RWPE1 (cell line): Measurements from ENCODE around the gene ARID4A.
A peak's percentile ranks its signal among the peaks of the same experiment; 100 is the strongest.

Source experiments
- CTCF ChIA-PET: fragments of 350-600 bp; sonication (Branson Sonifier 250); formaldehyde crosslinking; extraction: SDS; loops from one replicate; lab custom pipeline; 2021; lab: Yijun Ruan, JAX
- POLR2A ChIA-PET: fragments of 400-600 bp; formaldehyde crosslinking; extraction: SDS; loops from one replicate; lab custom pipeline; 2020; ENCODE audit warnings: antibody characterized with exemption; ENCODE audit not compliant: low non-redundant PET; lab: Yijun Ruan, JAX
- DNase-seq: peaks from one replicate; pipeline ENCODE4 v3.0.0; 2012; ENCODE audit warnings: low spot score
- H3K27ac ChIP-seq: fragments of 450-650 bp; 2 replicates; pipeline ENCODE4 v1.5.1; 2017
- CTCF ChIP-seq: fragments of 450-650 bp; conservative IDR thresholded peaks from 2 replicates; pipeline ENCODE4 v1.5.1; 2017; ENCODE audit warnings: low read depth, mild to moderate bottlenecking

ARID4A gene

DNA sequence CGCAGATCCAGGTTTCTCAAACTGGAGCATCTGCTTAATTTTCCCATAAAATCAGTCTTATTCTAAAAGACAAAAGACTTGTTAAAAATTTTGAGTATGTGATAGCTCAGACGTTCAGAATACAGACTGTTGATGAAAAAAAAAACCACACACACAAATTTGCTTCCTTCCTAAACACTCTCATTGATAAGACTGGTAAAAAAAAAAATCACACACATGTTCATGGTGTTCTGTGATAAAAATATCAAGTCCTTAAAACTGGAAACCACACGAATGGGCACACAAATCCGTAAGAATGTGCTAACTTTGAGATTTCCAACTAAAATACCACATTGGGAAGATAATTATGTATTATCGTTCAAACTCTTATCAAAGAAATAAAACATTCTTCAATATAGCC, 6.7 kb upstream of the ARID4A start:
- DNase-seq, result no peak

GRCh38 chr14:58292187-58292586, 6.2 kb upstream of the ARID4A start:
- POLR2A ChIA-PET, result no interaction called here
- no peak for TF ChIP-seq CTCF

More for the DNA sequence above, 6.7 kb upstream of the ARID4A start:
- no peak overlapping the region for H3K27ac ChIP-seq
- ChIA-PET CTCF (no interaction called here), POLR2A (no interaction called here)
- no peak for TF ChIP-seq CTCF

DNA sequence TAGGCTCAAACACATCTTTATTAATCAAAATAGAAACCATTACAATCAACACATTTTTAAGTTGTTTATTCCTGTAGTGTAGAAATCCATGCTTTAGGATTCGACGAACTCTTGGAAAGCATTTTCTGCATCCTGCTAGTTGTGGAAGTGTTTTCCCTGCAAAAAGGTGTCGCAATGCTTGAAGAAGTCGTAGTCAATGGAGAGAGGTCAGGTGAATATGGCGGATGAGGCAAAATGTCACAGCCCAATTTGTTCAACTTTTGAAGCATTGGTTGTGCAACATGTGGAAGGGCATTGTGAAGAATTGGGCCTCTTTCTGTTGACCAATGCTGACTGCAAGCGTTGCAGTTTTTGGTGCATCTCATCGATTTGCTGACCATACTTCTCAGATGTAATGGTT, 4.2 kb upstream of the ARID4A start:
- no peak for DNase-seq
- H3K27ac ChIP-seq, result no peak overlapping the region
- POLR2A ChIA-PET, result no interaction called here
- CTCF ChIA-PET, result no interaction called here
- no peak for TF ChIP-seq CTCF

More at GRCh38 chr14:58292187-58292586, 6.2 kb upstream of the ARID4A start:
- H3K27ac ChIP-seq, result no peak overlapping the region
- DNase-seq, result no peak
- CTCF ChIA-PET, result no interaction called here

DNA sequence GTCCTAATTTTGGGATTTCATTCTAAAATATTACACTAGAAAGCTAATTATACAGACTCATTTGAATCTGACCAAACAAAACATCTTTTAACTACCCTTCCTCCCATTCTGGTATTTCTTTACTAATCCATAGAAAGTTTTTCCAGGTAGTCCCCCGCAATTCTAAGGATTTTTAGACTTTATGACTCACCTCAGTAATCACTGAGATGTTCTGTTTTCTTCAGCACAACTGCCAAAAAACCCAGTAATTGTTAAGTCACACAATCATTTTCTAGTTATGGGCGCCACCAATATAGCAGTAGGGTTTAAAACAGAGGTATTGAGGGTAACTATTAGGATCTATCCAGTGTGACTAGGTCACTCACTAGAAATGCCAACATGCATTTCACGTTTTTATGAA, 1.6 kb upstream of the ARID4A start:
- TF ChIP-seq CTCF, result no peak
- H3K27ac ChIP-seq, result no peak overlapping the region
- POLR2A ChIA-PET, result no interaction called here
- CTCF ChIA-PET, result no interaction called here
- no peak for DNase-seq

DNA sequence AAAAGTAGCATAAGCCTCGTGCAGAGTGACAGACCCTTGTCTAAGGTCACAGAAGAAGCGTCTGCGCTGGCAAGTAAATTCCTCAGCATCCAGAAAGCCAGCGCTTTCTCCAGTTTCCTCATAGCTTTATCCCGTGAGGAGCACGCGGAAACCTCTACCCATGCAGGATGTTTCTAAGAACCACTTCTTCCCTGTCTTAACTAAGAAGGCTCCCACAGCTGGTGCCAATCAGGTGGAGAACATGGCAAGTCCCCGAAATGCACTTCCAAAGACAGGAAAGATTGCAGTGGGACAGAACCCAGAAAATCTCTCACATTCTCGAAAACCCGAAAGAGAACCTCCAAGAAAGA, 968 bp upstream of the ARID4A start:
- TF ChIP-seq CTCF, result no peak
- peak overlapping the region; percentile 97 for H3K27ac ChIP-seq
- ChIA-PET POLR2A (no interaction called here), CTCF (no interaction called here)
- no peak for DNase-seq

DNA sequence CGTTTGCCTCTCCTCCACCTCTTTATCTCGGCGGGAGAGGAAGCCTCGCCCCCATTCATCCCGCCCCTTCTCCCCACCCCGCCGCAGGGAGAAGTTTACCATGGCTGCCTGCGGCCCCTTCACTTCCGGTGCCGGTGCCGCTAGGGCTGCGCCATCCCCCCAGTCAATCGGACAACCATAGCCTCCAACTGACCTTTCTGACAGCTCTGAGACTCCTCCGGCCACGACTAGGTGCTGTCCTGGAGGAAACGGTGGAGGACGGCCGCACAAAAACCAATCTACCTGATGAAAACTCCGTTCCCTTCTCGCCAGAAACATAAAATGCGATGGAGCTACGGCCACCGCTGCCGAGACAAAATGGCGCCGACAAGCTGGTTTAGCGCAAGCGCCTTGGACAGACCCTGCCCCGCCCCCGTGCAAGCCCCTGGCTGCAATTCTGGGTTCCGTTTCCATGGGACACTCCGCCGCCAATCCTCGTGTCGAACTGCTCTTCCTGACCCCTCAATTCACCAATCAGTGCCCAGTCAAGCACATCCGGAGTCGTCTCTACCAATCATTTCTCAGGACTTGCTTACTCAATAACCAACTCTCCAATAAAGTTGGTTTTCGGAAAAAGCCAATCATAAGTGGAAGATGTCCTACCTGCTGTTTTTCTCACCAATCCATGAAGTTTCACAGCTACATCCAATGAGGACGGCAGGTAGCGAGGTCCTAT, 436 bp upstream of the ARID4A start:
- TF ChIP-seq CTCF, result no peak
- H3K27ac ChIP-seq, result peak overlapping the region; percentile 97
- ChIA-PET CTCF (no interaction called here), POLR2A (no interaction called here)
- peak; percentile 100 for DNase-seq
